ENCODE results near the gene LNPEP. TPM values are rescaled to one million over a fixed set of nuclear protein-coding genes. Genes with fewer than 3 reads are reported as not detected.

LNPEP gene
- total RNA-seq, 2 experiments from 2014 or later = 45.8 to 46.7 TPM

GRCh38 chr5:97000391-97000790 lies 64.5 kb downstream of the LNPEP start:
- intact Hi-C loops (cut with DNase I, micrococcal nuclease) = loop anchor here (5.0 kb wide), 3 partner anchors 38 to 133 kb away; partner anchors contain the start of gene LNPEP (in 1 of the 2)
- H3K4me3 Mint-ChIP-seq = no peak overlapping the region

GRCh38 chr5:97002983-97003382 lies 67.1 kb downstream of the LNPEP start:
- Mint-ChIP-seq H3K36me3 (ENCODE audit: low read depth) (peaks cover 27% of the 10 kb centered on the region), H3K4me3 (no peak overlapping the region), H3K27me3 (no peaks in the 10 kb centered on the region), H3K9me3 (ENCODE audit: low read depth) (no peaks in the 10 kb centered on the region), H3K4me1 (peaks cover 15% of the 10 kb centered on the region), H3K27ac (no peak overlapping the region)
- no peak for ATAC-seq
- intact Hi-C loops (cut with DNase I, micrococcal nuclease) = loop anchor here (5.0 kb wide), 3 partner anchors 41 to 136 kb away; partner anchors contain the start of gene LNPEP (in 1 of the 2)
- ChIA-PET POLR2A (no interaction called here), CTCF (interaction anchor here (0.7 to 1.9 kb wide), 3 partner anchors 10 to 159 kb away, joined by 3 to 6 read pairs (median 3); no protein-coding TSS in a partner anchor)
- DNase-seq = no peak

More at GRCh38 chr5:97000391-97000790, 64.5 kb downstream of the LNPEP start:
- DNase-seq (no peak), ATAC-seq (no peak)
- Mint-ChIP-seq H3K36me3 (ENCODE audit: low read depth) (peaks cover 21% of the 10 kb centered on the region), H3K9me3 (ENCODE audit: low read depth) (no peaks in the 10 kb centered on the region), H3K27me3 (no peaks in the 10 kb centered on the region), H3K27ac (no peak overlapping the region), H3K4me1 (peaks cover 13% of the 10 kb centered on the region)
- CTCF ChIA-PET = no interaction called here
- POLR2A ChIA-PET = no interaction called here

- intact Hi-C loops (cut with DNase I, micrococcal nuclease) = loop anchor here (2.0 to 5.0 kb wide), 4 partner anchors 42 to 137 kb away; partner anchors contain the start of gene LNPEP (in 1 of the 2)
- DNase-seq = peak; percentile 39
- no peak overlapping the region for H3K4me3 Mint-ChIP-seq
- peak overlapping the region; percentile 84 for H3K27ac Mint-ChIP-seq
- CTCF ChIA-PET = interaction anchor here (0.6 to 1.3 kb wide), 4 partner anchors 8 to 1065 kb away, joined by 3 read pairs; no protein-coding TSS in a partner anchor
- peaks cover 20% of the 10 kb centered on the region for H3K36me3 Mint-ChIP-seq (ENCODE audit: low read depth)
- peak; percentile 85 for ATAC-seq
- no peaks in the 10 kb centered on the region for H3K9me3 Mint-ChIP-seq (ENCODE audit: low read depth)
- H3K4me1 Mint-ChIP-seq = peaks cover 15% of the 10 kb centered on the region
- POLR2A ChIA-PET = interaction anchor here (0.7 kb wide), 1 partner anchor 1365 kb away, joined by 4 read pairs; no protein-coding TSS in a partner anchor
- H3K27me3 Mint-ChIP-seq = no peaks in the 10 kb centered on the region
Measured at GRCh38 chr5:97004423-97005060, 68.7 kb downstream of the LNPEP start.

- Mint-ChIP-seq H3K4me3 (no peak overlapping the region), H3K36me3 (ENCODE audit: low read depth) (peaks cover 25% of the 10 kb centered on the region), H3K27ac (no peak overlapping the region), H3K9me3 (ENCODE audit: low read depth) (no peaks in the 10 kb centered on the region), H3K27me3 (no peaks in the 10 kb centered on the region), H3K4me1 (peaks cover 16% of the 10 kb centered on the region)
- intact Hi-C loops (cut with DNase I, micrococcal nuclease) = no loop called here
- CTCF ChIA-PET = interaction anchor here (0.6 kb wide), 1 partner anchor 137 kb away, joined by 3 read pairs; no protein-coding TSS in a partner anchor
- DNase-seq (no peak), ATAC-seq (no peak)
- POLR2A ChIA-PET = interaction anchor here (0.6 kb wide), 1 partner anchor 27 kb away, joined by 3 read pairs; no protein-coding TSS in a partner anchor
Measured at GRCh38 chr5:97006454-97007060, 70.7 kb downstream of the LNPEP start.

- Mint-ChIP-seq H3K9me3 (ENCODE audit: low read depth) (no peaks in the 10 kb centered on the region), H3K4me1 (peaks cover 16% of the 10 kb centered on the region), H3K27me3 (no peaks in the 10 kb centered on the region), H3K4me3 (no peak overlapping the region), H3K27ac (peak overlapping the region; percentile 32), H3K36me3 (ENCODE audit: low read depth) (peaks cover 34% of the 10 kb centered on the region)
- DNase-seq = no peak
- ChIA-PET POLR2A (no interaction called here), CTCF (interaction anchor here (0.6 to 1.7 kb wide), 6 partner anchors 12 to 257 kb away, joined by 3 to 6 read pairs (median 4); no protein-coding TSS in a partner anchor)
- peak; percentile 56 for ATAC-seq
- intact Hi-C loops (cut with DNase I, micrococcal nuclease) = no loop called here
Measured at GRCh38 chr5:97009212-97009898, 73.5 kb downstream of the LNPEP start.

GRCh38 chr5:97009921-97010320 lies 74.0 kb downstream of the LNPEP start:
- Mint-ChIP-seq H3K27ac (no peak overlapping the region), H3K4me3 (no peak overlapping the region), H3K36me3 (ENCODE audit: low read depth) (peaks cover 33% of the 10 kb centered on the region), H3K9me3 (ENCODE audit: low read depth) (no peaks in the 10 kb centered on the region), H3K27me3 (no peaks in the 10 kb centered on the region), H3K4me1 (peaks cover 16% of the 10 kb centered on the region)
- POLR2A ChIA-PET = no interaction called here
- CTCF ChIA-PET = interaction anchor here (0.6 to 1.7 kb wide), 5 partner anchors 12 to 258 kb away, joined by 3 to 6 read pairs (median 3); no protein-coding TSS in a partner anchor
- ATAC-seq = no peak
- intact Hi-C loops (cut with DNase I, micrococcal nuclease) = no loop called here
- DNase-seq = no peak

GRCh38 chr5:97010606-97011005 lies 74.7 kb downstream of the LNPEP start:
- Mint-ChIP-seq H3K9me3 (ENCODE audit: low read depth) (no peaks in the 10 kb centered on the region), H3K4me3 (no peak overlapping the region), H3K27ac (no peak overlapping the region), H3K36me3 (ENCODE audit: low read depth) (peaks cover 39% of the 10 kb centered on the region), H3K4me1 (peaks cover 13% of the 10 kb centered on the region), H3K27me3 (no peaks in the 10 kb centered on the region)
- ChIA-PET POLR2A (interaction anchor here (0.6 kb wide), 1 partner anchor 80 kb away, joined by 6 read pairs; no protein-coding TSS in a partner anchor), CTCF (interaction anchor here (0.8 to 2.0 kb wide), 4 partner anchors 13 to 141 kb away, joined by 3 to 14 read pairs (median 4); partner anchors contain the start of gene LIX1)
- DNase-seq (no peak), ATAC-seq (no peak)
- intact Hi-C loops (cut with DNase I, micrococcal nuclease) = no loop called here

- peaks cover 13% of the 10 kb centered on the region for H3K4me1 Mint-ChIP-seq
- ChIA-PET CTCF (interaction anchor here (0.5 to 2.0 kb wide), 4 partner anchors 14 to 834 kb away, joined by 3 to 14 read pairs (median 3); partner anchors contain the start of gene LIX1), POLR2A (interaction anchor here (0.9 kb wide), 1 partner anchor 75 kb away, joined by 3 read pairs; the partner anchor contains the start of gene LNPEP)
- DNase-seq (no peak), ATAC-seq (no peak)
- intact Hi-C loops (cut with DNase I, micrococcal nuclease) = no loop called here
- H3K9me3 Mint-ChIP-seq (ENCODE audit: low read depth) = no peaks in the 10 kb centered on the region
- peaks cover 37% of the 10 kb centered on the region for H3K36me3 Mint-ChIP-seq (ENCODE audit: low read depth)
- no peaks in the 10 kb centered on the region for H3K27me3 Mint-ChIP-seq
- no peak overlapping the region for H3K27ac Mint-ChIP-seq
- H3K4me3 Mint-ChIP-seq = no peak overlapping the region
Measured at GRCh38 chr5:97011567-97011966, 75.7 kb downstream of the LNPEP start.

GRCh38 chr5:97019435-97020117 lies 83.7 kb downstream of the LNPEP start:
- POLR2A ChIA-PET = no interaction called here
- peaks cover 49% of the 10 kb centered on the region for H3K36me3 Mint-ChIP-seq (ENCODE audit: low read depth)

GRCh38 chr5:97021416-97021815 lies 85.5 kb downstream of the LNPEP start:
- CTCF ChIA-PET = interaction anchor here (0.7 to 1.3 kb wide), 3 partner anchors 25 to 131 kb away, joined by 3 to 9 read pairs (median 3); no protein-coding TSS in a partner anchor
- ATAC-seq = no peak

More at GRCh38 chr5:97019435-97020117, 83.7 kb downstream of the LNPEP start:
- no peaks in the 10 kb centered on the region for H3K9me3 Mint-ChIP-seq (ENCODE audit: low read depth)
- DNase-seq (no peak), ATAC-seq (no peak)
- no peak overlapping the region for H3K4me3 Mint-ChIP-seq
- H3K27me3 Mint-ChIP-seq = no peaks in the 10 kb centered on the region
- intact Hi-C loops (cut with DNase I, micrococcal nuclease) = loop anchor here in 1 of 2 experiments (10.0 kb wide), 1 partner anchor 395 kb away; no protein-coding TSS in a partner anchor
- CTCF ChIA-PET = interaction anchor here (0.7 kb wide), 1 partner anchor 126 kb away, joined by 3 read pairs; no protein-coding TSS in a partner anchor
- H3K27ac Mint-ChIP-seq = no peak overlapping the region
- peaks cover 12% of the 10 kb centered on the region for H3K4me1 Mint-ChIP-seq

More at GRCh38 chr5:97021416-97021815, 85.5 kb downstream of the LNPEP start:
- intact Hi-C loops (cut with DNase I, micrococcal nuclease) = loop anchor here in 1 of 2 experiments (10.0 kb wide), 1 partner anchor 397 kb away; no protein-coding TSS in a partner anchor
- Mint-ChIP-seq H3K9me3 (ENCODE audit: low read depth) (no peaks in the 10 kb centered on the region), H3K36me3 (ENCODE audit: low read depth) (peaks cover 47% of the 10 kb centered on the region), H3K27me3 (no peaks in the 10 kb centered on the region), H3K4me1 (peaks cover 12% of the 10 kb centered on the region), H3K27ac (no peak overlapping the region), H3K4me3 (no peak overlapping the region)
- no peak for DNase-seq
- POLR2A ChIA-PET = no interaction called here
